Skeletal muscle tissue (tissue), 4 donors: Measurements from ENCODE around the gene EGFLAM. TPM values are rescaled to one million over a fixed set of nuclear protein-coding genes. Genes with fewer than 3 reads are reported as not detected.

Experiments used
- H3K27ac ChIP-seq: one replicate; pipeline ENCODE4 v1.7.0; 2013; ENCODE audit warnings: mild to moderate bottlenecking, low read depth, low read length, inconsistent platforms
- H3K27me3 ChIP-seq, 3 donors: one replicate each; pipeline ENCODE4 v1.7.0; 2013; ENCODE audit warnings: low read length in 3 of 3; ENCODE audit not compliant: control insufficient read depth in 3 of 3, insufficient read depth in 3 of 3
- H3K36me3 ChIP-seq, 3 donors: one replicate each; pipeline ENCODE4 v1.7.0; 2013; ENCODE audit warnings: low read length in 3 of 3; ENCODE audit not compliant: control insufficient read depth in 3 of 3, insufficient read depth in 3 of 3
- H3K4me1 ChIP-seq, 3 donors: one replicate each; pipeline ENCODE4 v1.7.0; 2013; ENCODE audit warnings: low read length in 3 of 3, mild to moderate bottlenecking in 3 of 3; ENCODE audit not compliant: control insufficient read depth in 3 of 3, insufficient read depth in 3 of 3
- H3K4me3 ChIP-seq, 3 donors: one replicate each; pipeline ENCODE4 v1.7.0; 2013; ENCODE audit warnings: low read length in 3 of 3
- H3K9ac ChIP-seq, 3 donors: one replicate each; pipeline ENCODE4 v1.7.0; 2013; ENCODE audit warnings: low read length in 3 of 3, mild to moderate bottlenecking in 3 of 3, moderate library complexity in 2 of 3, low read depth in 1 of 3
- H3K9me3 ChIP-seq, 3 donors: one replicate each; pipeline ENCODE4 v1.7.0; 2013; ENCODE audit warnings: low read length in 3 of 3; ENCODE audit not compliant: control insufficient read depth in 3 of 3
- total RNA-seq: library from RNA; depleted of rRNA; stranded (reverse); fragments of >200 nt; gene quantifications from one replicate; pipeline ENCODE4 v1.2.3, GENCODE V29; 2014
- donor health status: Osteomylitis.

EGFLAM gene
- total RNA-seq, 1 donor from 2014 or later: 41.8 TPM

DNA sequence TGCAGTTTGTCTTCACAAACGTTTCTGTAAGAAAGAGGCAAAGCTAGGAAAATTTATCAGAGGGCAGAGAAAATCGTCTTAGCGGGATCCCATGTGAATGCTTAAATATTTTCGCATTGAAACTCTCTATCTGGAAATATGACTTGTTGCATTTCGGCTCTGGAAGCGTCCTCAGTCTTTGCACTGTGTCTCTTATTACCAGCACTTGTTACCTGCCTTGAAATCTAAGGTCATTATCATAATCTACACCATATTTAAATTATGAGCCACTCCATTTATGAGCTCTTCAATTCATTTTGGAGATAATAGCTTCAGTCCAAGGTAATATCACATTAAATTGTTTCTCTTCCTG is 1.4 kb downstream of the EGFLAM start:
- H3K36me3 ChIP-seq: no peaks in the 10 kb centered on the region
- H3K9ac ChIP-seq: no peak overlapping the region
- H3K4me3 ChIP-seq: peak overlapping the region in 1 of 3 donors; percentile 62
- peaks cover 12 to 14% (median 12%) of the 10 kb centered on the region in 3 donors for H3K4me1 ChIP-seq
- H3K27me3 ChIP-seq: peaks cover 33 to 42% (median 39%) of the 10 kb centered on the region in 3 donors
- no peak overlapping the region for H3K27ac ChIP-seq
- H3K9me3 ChIP-seq: no peaks in the 10 kb centered on the region

DNA sequence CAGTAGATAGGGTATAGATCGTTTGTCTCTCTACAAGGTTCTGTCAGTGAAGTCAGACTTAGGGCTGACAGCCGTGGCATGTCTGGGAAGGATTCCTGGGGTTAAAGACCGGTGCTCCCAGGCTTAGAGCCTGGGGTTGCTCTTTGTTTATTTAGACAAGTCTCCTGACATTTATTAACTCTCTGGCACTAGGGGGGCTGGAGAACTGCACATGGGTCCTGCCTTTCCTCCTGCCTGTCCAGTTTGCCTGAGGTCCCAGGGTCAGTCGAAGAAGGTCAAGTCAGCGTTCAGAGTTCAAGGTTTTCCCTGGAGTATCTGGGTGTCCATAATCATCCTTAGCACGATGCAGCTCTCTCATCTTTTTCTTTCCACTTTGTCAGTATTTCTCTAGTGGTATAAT is 5.6 kb downstream of the EGFLAM start:
- no peak overlapping the region for H3K9ac ChIP-seq
- H3K9me3 ChIP-seq: no peaks in the 10 kb centered on the region
- H3K36me3 ChIP-seq: no peaks in the 10 kb centered on the region
- no peak overlapping the region for H3K27ac ChIP-seq
- H3K27me3 ChIP-seq: peaks cover 16 to 22% (median 19%) of the 10 kb centered on the region in 3 donors
- H3K4me1 ChIP-seq: peaks cover 0 to 4% (median 3%) of the 10 kb centered on the region in 3 donors
- no peak overlapping the region for H3K4me3 ChIP-seq

DNA sequence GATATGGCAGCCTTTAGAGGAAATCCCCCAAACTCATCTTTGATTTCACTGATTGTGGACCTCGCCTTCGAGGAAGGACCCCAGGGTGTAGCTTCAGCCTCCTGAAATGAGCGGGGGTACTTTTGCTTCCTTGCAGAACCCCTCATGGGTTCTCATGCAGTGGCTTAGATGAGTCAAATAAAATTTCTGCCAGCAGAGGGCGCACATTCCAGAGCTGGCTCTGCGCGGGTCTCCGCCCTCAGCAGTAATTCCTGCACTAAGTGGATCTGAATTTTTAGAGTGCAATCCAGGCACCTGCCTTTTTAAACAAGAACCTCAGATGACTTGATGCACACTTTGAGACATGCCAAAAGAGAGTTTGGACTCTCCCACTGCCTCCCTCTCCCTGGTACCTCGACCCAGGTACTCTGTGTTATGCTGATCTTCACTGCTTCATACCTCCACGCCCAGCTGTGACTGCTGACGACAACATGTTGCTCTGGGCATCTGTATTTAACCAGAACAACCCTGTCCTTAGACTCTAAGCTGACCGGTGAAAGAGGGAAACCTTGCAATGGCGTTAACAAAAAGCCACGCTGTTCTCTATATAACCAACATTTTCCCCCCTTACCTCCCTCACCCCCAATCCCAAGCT is 7.3 kb downstream of the EGFLAM start:
- Histone ChIP-seq H3K27me3 (peaks cover 13 to 17% (median 15%) of the 10 kb centered on the region in 3 donors), H3K36me3 (no peaks in the 10 kb centered on the region), H3K9ac (no peak overlapping the region), H3K9me3 (no peaks in the 10 kb centered on the region), H3K4me3 (no peak overlapping the region), H3K27ac (no peak overlapping the region), H3K4me1 (peaks cover 0 to 3% (median 0%) of the 10 kb centered on the region in 3 donors)

DNA sequence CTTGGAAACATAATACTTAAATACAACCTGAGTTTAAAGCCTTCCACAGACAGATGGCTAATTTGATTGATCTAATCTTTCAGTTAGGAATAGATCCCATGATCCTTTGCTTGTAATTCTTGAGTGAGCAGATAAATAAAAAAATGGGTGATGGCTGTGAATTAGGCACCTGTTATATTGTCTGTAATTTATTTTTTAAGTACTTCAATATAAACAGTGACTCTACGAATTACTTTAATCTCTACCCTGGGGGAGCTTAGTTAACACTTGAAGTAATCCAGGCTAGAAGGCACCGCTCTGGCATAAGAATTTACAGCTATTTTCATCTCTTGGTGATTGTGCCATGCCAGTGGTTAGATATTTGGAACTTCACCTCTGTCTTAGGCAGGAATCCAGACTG is 9.0 kb downstream of the EGFLAM start:
- Histone ChIP-seq H3K9me3 (no peaks in the 10 kb centered on the region), H3K9ac (no peak overlapping the region), H3K36me3 (no peaks in the 10 kb centered on the region), H3K27me3 (peaks cover 13 to 17% (median 15%) of the 10 kb centered on the region in 3 donors), H3K4me3 (no peak overlapping the region), H3K4me1 (peaks cover 0 to 3% (median 0%) of the 10 kb centered on the region in 3 donors), H3K27ac (no peak overlapping the region)

DNA sequence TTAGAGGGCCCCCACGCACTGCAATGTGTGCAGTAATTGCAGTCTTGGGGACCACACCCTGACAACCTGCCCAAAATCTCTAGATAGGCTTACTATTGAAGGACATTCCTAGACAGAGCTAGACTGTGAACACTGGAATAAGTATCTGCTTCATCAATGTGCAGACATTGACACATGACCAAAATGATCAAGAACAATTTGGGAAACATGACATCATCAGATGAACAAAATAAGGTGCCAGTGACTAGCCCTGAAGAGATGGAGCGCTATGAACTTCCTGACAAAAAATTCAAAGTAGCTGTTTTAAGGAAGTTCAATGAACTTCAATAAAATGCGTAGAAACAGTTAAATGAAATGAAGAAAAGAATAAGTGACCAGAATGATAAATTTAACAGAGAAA is 15.3 kb downstream of the EGFLAM start:
- Histone ChIP-seq H3K27me3 (no peaks in the 10 kb centered on the region), H3K4me3 (no peak overlapping the region), H3K27ac (no peak overlapping the region), H3K9ac (no peak overlapping the region), H3K4me1 (no peaks in the 10 kb centered on the region), H3K36me3 (no peaks in the 10 kb centered on the region), H3K9me3 (peaks cover 6 to 9% (median 9%) of the 10 kb centered on the region in 3 donors)

DNA sequence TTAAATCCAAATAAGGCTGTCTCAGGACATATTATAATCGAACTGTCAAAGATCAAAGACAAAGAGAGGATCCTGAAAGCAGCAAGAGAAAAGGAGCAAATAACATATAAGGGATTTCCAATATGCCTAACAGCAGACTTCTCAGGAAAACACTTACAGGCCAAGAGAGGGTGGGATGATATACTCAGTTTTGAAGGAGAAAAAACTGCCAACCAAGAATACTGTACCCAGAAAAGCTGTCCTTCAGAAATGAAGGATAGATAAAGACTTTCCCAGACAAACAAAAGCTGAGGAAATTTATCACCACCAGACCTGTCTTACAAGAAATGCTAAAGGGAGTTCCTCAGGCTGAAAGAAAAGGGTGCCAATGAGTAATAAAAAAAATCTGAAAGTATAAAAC is 16.0 kb downstream of the EGFLAM start:
- Histone ChIP-seq H3K4me3 (no peak overlapping the region), H3K9ac (no peak overlapping the region), H3K27me3 (no peaks in the 10 kb centered on the region), H3K27ac (no peak overlapping the region), H3K36me3 (no peaks in the 10 kb centered on the region), H3K4me1 (no peaks in the 10 kb centered on the region), H3K9me3 (peaks cover 6 to 9% (median 9%) of the 10 kb centered on the region in 3 donors)

DNA sequence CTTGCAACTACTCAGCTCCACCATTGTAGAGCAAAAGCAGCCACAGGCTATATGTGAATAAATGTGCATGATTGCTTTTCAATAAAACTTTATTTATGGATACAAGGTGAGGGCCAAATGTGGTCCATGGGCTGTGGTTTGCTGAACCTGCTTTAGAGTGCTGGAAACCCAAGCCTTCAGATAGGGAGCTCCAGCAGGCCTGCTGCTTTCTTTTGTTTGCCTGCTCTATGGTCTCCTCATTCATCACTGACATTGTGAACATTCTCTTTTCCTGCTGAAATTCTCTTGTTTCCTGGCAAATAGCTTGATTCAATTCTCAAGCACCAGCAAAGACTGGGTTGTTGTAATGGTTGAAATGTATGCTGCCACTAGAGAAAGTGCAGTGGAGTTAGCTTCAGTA is 26.0 kb downstream of the EGFLAM start:
- no peaks in the 10 kb centered on the region for H3K27me3 ChIP-seq
- no peak overlapping the region for H3K4me3 ChIP-seq
- H3K27ac ChIP-seq: no peak overlapping the region
- no peak overlapping the region for H3K9ac ChIP-seq
- peaks cover 0 to 2% (median 0%) of the 10 kb centered on the region in 3 donors for H3K9me3 ChIP-seq
- no peaks in the 10 kb centered on the region for H3K36me3 ChIP-seq
- H3K4me1 ChIP-seq: no peaks in the 10 kb centered on the region

DNA sequence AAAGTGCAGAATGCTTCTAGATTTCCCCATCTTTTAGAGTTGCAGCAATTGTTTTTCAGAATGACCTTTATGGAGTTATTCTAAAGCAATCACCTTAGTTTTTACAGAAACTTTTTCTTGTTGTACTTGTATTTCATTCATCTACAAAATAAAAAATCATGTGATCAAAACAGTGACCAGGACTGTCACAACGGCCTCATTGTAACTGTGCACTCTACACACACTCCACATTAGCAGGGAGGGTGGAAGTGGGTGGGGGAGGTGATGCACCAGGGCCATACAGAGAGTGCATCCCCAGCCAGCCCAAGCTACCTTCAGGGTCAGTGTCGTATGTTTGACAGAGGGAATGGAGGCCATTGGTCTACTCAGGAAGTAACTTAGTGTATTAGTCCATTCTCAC is 26.9 kb downstream of the EGFLAM start:
- no peaks in the 10 kb centered on the region for H3K4me1 ChIP-seq
- no peaks in the 10 kb centered on the region for H3K36me3 ChIP-seq
- H3K27me3 ChIP-seq: no peaks in the 10 kb centered on the region
- H3K27ac ChIP-seq: no peak overlapping the region
- no peak overlapping the region for H3K4me3 ChIP-seq
- peaks cover 0 to 2% (median 0%) of the 10 kb centered on the region in 3 donors for H3K9me3 ChIP-seq
- H3K9ac ChIP-seq: no peak overlapping the region

DNA sequence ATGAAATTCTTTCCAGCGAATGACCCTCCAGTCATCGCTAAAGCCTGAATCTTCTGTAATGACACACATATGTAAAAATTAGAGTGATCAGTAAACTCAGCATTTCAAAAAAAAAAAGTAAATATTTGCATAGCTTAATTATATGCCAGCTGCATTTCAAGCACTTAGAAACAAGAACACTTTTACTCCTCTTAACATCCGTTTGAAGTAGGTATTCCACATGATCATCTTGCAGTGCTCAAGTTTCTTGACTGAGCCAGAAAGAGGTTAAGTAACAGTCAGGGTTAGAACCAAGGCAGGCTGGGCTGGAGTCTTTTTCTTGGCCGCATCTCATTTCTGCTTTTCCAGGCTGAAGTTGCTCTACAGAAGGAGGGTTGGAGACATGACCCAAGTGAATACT is 27.6 kb downstream of the EGFLAM start:
- H3K9me3 ChIP-seq: peaks cover 0 to 2% (median 0%) of the 10 kb centered on the region in 3 donors
- no peaks in the 10 kb centered on the region for H3K27me3 ChIP-seq
- H3K4me3 ChIP-seq: no peak overlapping the region
- H3K9ac ChIP-seq: no peak overlapping the region
- no peaks in the 10 kb centered on the region for H3K36me3 ChIP-seq
- no peak overlapping the region for H3K27ac ChIP-seq
- no peaks in the 10 kb centered on the region for H3K4me1 ChIP-seq

DNA sequence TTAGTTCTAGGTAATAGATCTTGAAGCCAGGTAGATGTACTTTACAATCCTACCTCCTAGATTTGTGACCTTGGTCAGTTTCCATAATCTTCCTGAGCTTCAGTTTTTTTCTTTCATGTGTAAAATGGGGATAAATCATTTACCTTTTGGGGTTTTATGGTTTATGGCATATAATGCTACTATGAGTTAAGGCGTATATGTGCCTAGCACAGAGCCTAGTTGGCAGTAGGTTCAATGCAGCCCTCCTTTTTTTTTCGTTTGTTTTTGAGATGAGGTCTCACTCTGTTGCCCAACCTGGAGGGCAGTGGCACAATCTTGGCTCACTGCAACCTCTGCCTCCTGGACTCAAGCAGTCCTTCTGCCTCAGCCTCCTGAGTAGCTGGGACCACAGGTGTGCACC is 28.8 kb downstream of the EGFLAM start:
- H3K9ac ChIP-seq: no peak overlapping the region
- H3K9me3 ChIP-seq: peaks cover 0 to 2% (median 0%) of the 10 kb centered on the region in 3 donors
- H3K27me3 ChIP-seq: no peaks in the 10 kb centered on the region

More for the DNA sequence above, 28.8 kb downstream of the EGFLAM start:
- H3K4me1 ChIP-seq: no peaks in the 10 kb centered on the region
- no peak overlapping the region for H3K27ac ChIP-seq
- H3K36me3 ChIP-seq: no peaks in the 10 kb centered on the region
- no peak overlapping the region for H3K4me3 ChIP-seq
